ENCODE results near the gene MALAT1. TPM values are rescaled to one million over a fixed set of nuclear protein-coding genes. Genes with fewer than 3 reads are reported as not detected.
"Not testable (repeated sequence)": the region's sequence is repeated elsewhere in the genome, so short reads cannot be mapped to it uniquely, and the experiment has no call there.

Gene MALAT1
- total RNA-seq, 2 donors from 2014 or later: 8,391 to 13,279 TPM

GRCh38 chr11:65504674-65505465 lies 6.0 kb downstream of the MALAT1 start:
- no peaks in the 10 kb centered on the region for H3K27me3 Mint-ChIP-seq (ENCODE audit: low read depth)

GRCh38 chr11:65505466-65506289 lies 6.8 kb downstream of the MALAT1 start:
- H3K27me3 Mint-ChIP-seq (ENCODE audit: low read depth): no peaks in the 10 kb centered on the region
- H3K4me1 Mint-ChIP-seq (ENCODE audit: low read depth): peaks cover 58% of the 10 kb centered on the region
- no peak for ATAC-seq (replicated peaks in 1 of 2)
- no peak overlapping the region for H3K27ac Mint-ChIP-seq
- DNase-seq: no peak
- no peaks in the 10 kb centered on the region for H3K9me3 Mint-ChIP-seq
- H3K4me3 Mint-ChIP-seq: no peak overlapping the region
- H3K36me3 Mint-ChIP-seq (ENCODE audit: insufficient read depth in 2 of 2): peaks cover 31 to 36% of the 10 kb centered on the region in 2 donors

More at GRCh38 chr11:65504674-65505465, 6.0 kb downstream of the MALAT1 start:
- Mint-ChIP-seq H3K27ac (no peak overlapping the region), H3K9me3 (no peaks in the 10 kb centered on the region), H3K4me1 (ENCODE audit: low read depth) (peaks cover 51% of the 10 kb centered on the region), H3K4me3 (no peak overlapping the region), H3K36me3 (ENCODE audit: insufficient read depth in 2 of 2) (peaks cover 31 to 36% of the 10 kb centered on the region in 2 donors)
- DNase-seq: no peak
- no peak for ATAC-seq (replicated peaks in 1 of 2)

GRCh38 chr11:65506290-65506771 lies 7.5 kb downstream of the MALAT1 start:
- Mint-ChIP-seq H3K36me3 (ENCODE audit: insufficient read depth in 2 of 2) (peaks cover 31 to 36% of the 10 kb centered on the region in 2 donors), H3K4me3 (no peak overlapping the region), H3K27me3 (ENCODE audit: low read depth) (no peaks in the 10 kb centered on the region), H3K27ac (no peak overlapping the region), H3K4me1 (ENCODE audit: low read depth) (peaks cover 60% of the 10 kb centered on the region), H3K9me3 (no peaks in the 10 kb centered on the region)
- no peak for ATAC-seq (replicated peaks in 1 of 2)
- DNase-seq: no peak

- H3K4me3 Mint-ChIP-seq: no peak overlapping the region
- peak; percentile 60 to 72 for DNase-seq
- ATAC-seq (replicated peaks in 1 of 2): peak; percentile 44 to 47
- H3K27ac Mint-ChIP-seq: no peak overlapping the region
- H3K36me3 Mint-ChIP-seq (ENCODE audit: insufficient read depth in 2 of 2): peaks cover 31% of the 10 kb centered on the region in 2 donors
- no peaks in the 10 kb centered on the region for H3K27me3 Mint-ChIP-seq (ENCODE audit: low read depth)
- H3K4me1 Mint-ChIP-seq (ENCODE audit: low read depth): peaks cover 60% of the 10 kb centered on the region
- no peaks in the 10 kb centered on the region for H3K9me3 Mint-ChIP-seq
Observed at GRCh38 chr11:65506772-65507505, 8.1 kb downstream of the MALAT1 start.

- ATAC-seq (replicated peaks in 1 of 2); H3K9me3 Mint-ChIP-seq; H3K4me3 Mint-ChIP-seq; H3K36me3 Mint-ChIP-seq (ENCODE audit: insufficient read depth in 2 of 2); DNase-seq; H3K27me3 Mint-ChIP-seq (ENCODE audit: low read depth); H3K27ac Mint-ChIP-seq: not testable (repeated sequence)
- peaks cover 35% of the 10 kb centered on the region for H3K4me1 Mint-ChIP-seq (ENCODE audit: low read depth)
Observed at GRCh38 chr11:65512311-65512710, 13.5 kb downstream of the MALAT1 start.

GRCh38 chr11:65516135-65516968 lies 17.5 kb downstream of the MALAT1 start:
- H3K4me3 Mint-ChIP-seq: no peak overlapping the region
- no peak for DNase-seq

GRCh38 chr11:65518941-65519549 lies 20.2 kb downstream of the MALAT1 start:
- H3K9me3 Mint-ChIP-seq; ATAC-seq (replicated peaks in 1 of 2); H3K36me3 Mint-ChIP-seq (ENCODE audit: insufficient read depth in 2 of 2); H3K27ac Mint-ChIP-seq; DNase-seq; H3K4me3 Mint-ChIP-seq; H3K27me3 Mint-ChIP-seq (ENCODE audit: low read depth): not testable (repeated sequence)
- H3K4me1 Mint-ChIP-seq (ENCODE audit: low read depth): peaks cover 37% of the 10 kb centered on the region

More at GRCh38 chr11:65516135-65516968, 17.5 kb downstream of the MALAT1 start:
- Mint-ChIP-seq H3K27me3 (ENCODE audit: low read depth) (no peaks in the 10 kb centered on the region), H3K36me3 (ENCODE audit: insufficient read depth in 2 of 2) (no peaks in the 10 kb centered on the region), H3K27ac (peak overlapping the region; percentile 14), H3K4me1 (ENCODE audit: low read depth) (peaks cover 10% of the 10 kb centered on the region), H3K9me3 (no peaks in the 10 kb centered on the region)
- peak in 1 of 2 donors; percentile 51 for ATAC-seq (replicated peaks in 1 of 2)

GRCh38 chr11:65521777-65522521 lies 23.1 kb downstream of the MALAT1 start:
- not testable (repeated sequence) for DNase-seq; H3K36me3 Mint-ChIP-seq (ENCODE audit: insufficient read depth in 2 of 2); H3K9me3 Mint-ChIP-seq; H3K27me3 Mint-ChIP-seq (ENCODE audit: low read depth); ATAC-seq (replicated peaks in 1 of 2)
- H3K4me3 Mint-ChIP-seq: peak overlapping the region; percentile 84 to 87
- H3K4me1 Mint-ChIP-seq (ENCODE audit: low read depth): peaks cover 46% of the 10 kb centered on the region
- peak overlapping the region; percentile 38 for H3K27ac Mint-ChIP-seq

- not testable (repeated sequence) for H3K36me3 Mint-ChIP-seq (ENCODE audit: insufficient read depth in 2 of 2); H3K9me3 Mint-ChIP-seq; ATAC-seq (replicated peaks in 1 of 2); H3K27me3 Mint-ChIP-seq (ENCODE audit: low read depth); DNase-seq
- Mint-ChIP-seq H3K4me1 (ENCODE audit: low read depth) (peaks cover 49% of the 10 kb centered on the region), H3K27ac (peak overlapping the region; percentile 82), H3K4me3 (peak overlapping the region; percentile 84 to 87)
Observed at GRCh38 chr11:65522718-65523630, 24.1 kb downstream of the MALAT1 start.

- not testable (repeated sequence) for DNase-seq; H3K27me3 Mint-ChIP-seq (ENCODE audit: low read depth); H3K36me3 Mint-ChIP-seq (ENCODE audit: insufficient read depth in 2 of 2); H3K9me3 Mint-ChIP-seq
- peak overlapping the region; percentile 82 for H3K27ac Mint-ChIP-seq
- H3K4me3 Mint-ChIP-seq: peak overlapping the region; percentile 84 to 87
- peaks cover 53% of the 10 kb centered on the region for H3K4me1 Mint-ChIP-seq (ENCODE audit: low read depth)
- peak in 1 of 2 donors; percentile 3 for ATAC-seq (replicated peaks in 1 of 2)
Observed at GRCh38 chr11:65523631-65523968, 24.8 kb downstream of the MALAT1 start.

Data from activated T-cell treated with anti-CD3 and anti-CD28 coated beads, Interleukin-2, amount 50 U/mL, for 72 hours (primary cell).